Bronchial epithelial cell (primary cell): ENCODE data around the gene RBM19. TPM values are rescaled to one million over a fixed set of nuclear protein-coding genes. Genes with fewer than 3 reads are reported as not detected.

Experiments
- DNase-seq: peaks from one replicate; pipeline ENCODE4 v3.0.0-alpha.2; 2010; ENCODE audit warnings: low read depth
- FAIRE-seq: peaks from 2 replicates; lab custom pipeline; 2011; peaks lifted over from hg19 to GRCh38; lab: Jason Lieb, UNC
- H3K27me3 ChIP-seq: 2 replicates; pipeline ENCODE4 v1.5.1; 2011; ENCODE audit warnings: low read length; ENCODE audit not compliant: control insufficient read depth, insufficient read depth
- H3K36me3 ChIP-seq: 2 replicates; pipeline ENCODE4 v1.5.1; 2011; ENCODE audit warnings: low read length; ENCODE audit not compliant: control insufficient read depth, insufficient read depth
- H3K4me3 ChIP-seq: 2 replicates; pipeline ENCODE4 v1.5.1; 2011; ENCODE audit warnings: mild to moderate bottlenecking, low read depth, low read length, control low read depth
- CTCF ChIP-seq: IDR thresholded peaks from 2 replicates; pipeline ENCODE4 v1.5.1; 2011; ENCODE audit warnings: mild to moderate bottlenecking, moderate library complexity, low read length, control low read depth, inconsistent platforms; ENCODE audit not compliant: insufficient read depth, severe bottlenecking
- total RNA-seq: library from RNA; depleted of rRNA; stranded (reverse); fragments of >200 nt; gene quantifications from 2 replicates; pipeline ENCODE4 v1.2.1, GENCODE V29; 2014

RBM19 gene
- total RNA-seq, 1 donor from 2014 or later, result 19.0 TPM

- Histone ChIP-seq H3K27me3 (no peaks in the 10 kb centered on the region), H3K4me3 (no peak overlapping the region), H3K36me3 (peaks cover 9% of the 10 kb centered on the region)
- DNase-seq (no peak), FAIRE-seq (no peak)
- no peak for TF ChIP-seq CTCF
These were observed 54.0 kb downstream of the RBM19 start for GRCh38 chr12:113911971-113912759.

GRCh38 chr12:113910751-113911272, 55.3 kb downstream of the RBM19 start:
- peaks cover 13% of the 10 kb centered on the region for H3K36me3 ChIP-seq
- FAIRE-seq (no peak), DNase-seq (no peak)
- TF ChIP-seq CTCF, result no peak
- H3K4me3 ChIP-seq, result no peak overlapping the region
- H3K27me3 ChIP-seq, result no peaks in the 10 kb centered on the region

GRCh38 chr12:113909776-113910420, 56.2 kb downstream of the RBM19 start:
- TF ChIP-seq CTCF, result no peak
- FAIRE-seq (peak; percentile 62), DNase-seq (no peak)
- H3K4me3 ChIP-seq, result no peak overlapping the region
- peaks cover 11% of the 10 kb centered on the region for H3K36me3 ChIP-seq
- no peaks in the 10 kb centered on the region for H3K27me3 ChIP-seq

- Histone ChIP-seq H3K36me3 (peaks cover 11% of the 10 kb centered on the region), H3K4me3 (no peak overlapping the region), H3K27me3 (no peaks in the 10 kb centered on the region)
- no peak for TF ChIP-seq CTCF
- DNase-seq, result no peak
- no peak for FAIRE-seq
These were observed 57.5 kb downstream of the RBM19 start for GRCh38 chr12:113908584-113909100.

GRCh38 chr12:113907446-113908180, 58.5 kb downstream of the RBM19 start:
- Histone ChIP-seq H3K36me3 (peaks cover 13% of the 10 kb centered on the region), H3K27me3 (no peaks in the 10 kb centered on the region), H3K4me3 (no peak overlapping the region)
- no peak for DNase-seq
- TF ChIP-seq CTCF, result no peak
- FAIRE-seq, result no peak
